VCaP (cell line): Measurements from ENCODE around the gene GAGE12J.
"Not testable (repeated sequence)": the region's sequence is repeated elsewhere in the genome, so short reads cannot be mapped to it uniquely, and the experiment has no call there.

Experiments
- H3K27ac ChIP-seq: fragments of 450-650 bp; 2 replicates; pipeline ENCODE4 v1.5.1; 2017
- TF ChIP-seq, protein P1 (sequence below): fragments of 450-650 bp; conservative IDR thresholded peaks from 2 replicates; pipeline ENCODE4 v1.5.1; 2017; ENCODE audit warnings: mild to moderate bottlenecking, moderate library complexity

GAGE12J gene

GRCh38 chrX:49284212-49284611, 37.6 kb upstream of the GAGE12J start:
- TF ChIP-seq, protein P1, sequence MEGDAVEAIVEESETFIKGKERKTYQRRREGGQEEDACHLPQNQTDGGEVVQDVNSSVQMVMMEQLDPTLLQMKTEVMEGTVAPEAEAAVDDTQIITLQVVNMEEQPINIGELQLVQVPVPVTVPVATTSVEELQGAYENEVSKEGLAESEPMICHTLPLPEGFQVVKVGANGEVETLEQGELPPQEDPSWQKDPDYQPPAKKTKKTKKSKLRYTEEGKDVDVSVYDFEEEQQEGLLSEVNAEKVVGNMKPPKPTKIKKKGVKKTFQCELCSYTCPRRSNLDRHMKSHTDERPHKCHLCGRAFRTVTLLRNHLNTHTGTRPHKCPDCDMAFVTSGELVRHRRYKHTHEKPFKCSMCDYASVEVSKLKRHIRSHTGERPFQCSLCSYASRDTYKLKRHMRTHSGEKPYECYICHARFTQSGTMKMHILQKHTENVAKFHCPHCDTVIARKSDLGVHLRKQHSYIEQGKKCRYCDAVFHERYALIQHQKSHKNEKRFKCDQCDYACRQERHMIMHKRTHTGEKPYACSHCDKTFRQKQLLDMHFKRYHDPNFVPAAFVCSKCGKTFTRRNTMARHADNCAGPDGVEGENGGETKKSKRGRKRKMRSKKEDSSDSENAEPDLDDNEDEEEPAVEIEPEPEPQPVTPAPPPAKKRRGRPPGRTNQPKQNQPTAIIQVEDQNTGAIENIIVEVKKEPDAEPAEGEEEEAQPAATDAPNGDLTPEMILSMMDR, result no peak
- no peak overlapping the region for H3K27ac ChIP-seq

GRCh38 chrX:49286136-49286535, 35.7 kb upstream of the GAGE12J start:
- TF ChIP-seq, protein P1, result no peak
- H3K27ac ChIP-seq, result no peak overlapping the region

- TF ChIP-seq, protein P1, result no peak
- no peak overlapping the region for H3K27ac ChIP-seq
Observed at GRCh38 chrX:49286581-49286980, 35.3 kb upstream of the GAGE12J start.

DNA sequence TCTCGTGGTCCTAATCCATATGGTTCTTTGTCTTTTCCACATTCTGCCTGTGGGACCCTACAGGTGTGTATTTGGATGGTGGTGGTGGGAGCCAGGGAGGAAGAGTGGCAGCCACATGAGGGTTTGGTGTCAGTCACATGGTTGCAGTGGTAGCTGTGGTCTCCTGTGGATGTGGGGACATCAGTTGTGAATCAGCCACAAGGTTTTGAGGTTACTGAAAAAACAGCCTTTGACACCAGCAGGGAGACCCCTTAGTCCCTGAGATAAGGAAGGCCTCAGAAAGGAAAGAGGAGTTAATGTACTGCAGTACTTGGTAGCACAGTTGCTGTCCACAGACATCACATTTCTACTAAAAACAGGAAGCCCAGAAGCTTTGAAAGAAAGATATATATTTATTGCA, 34.2 kb upstream of the GAGE12J start:
- TF ChIP-seq, protein P1, result no peak
- no peak overlapping the region for H3K27ac ChIP-seq

GRCh38 chrX:49290215-49290614, 31.6 kb upstream of the GAGE12J start:
- no peak overlapping the region for H3K27ac ChIP-seq
- TF ChIP-seq, protein P1, result no peak

GRCh38 chrX:49291615-49292337, 30.1 kb upstream of the GAGE12J start:
- TF ChIP-seq, protein P1, result peak; percentile 57

DNA sequence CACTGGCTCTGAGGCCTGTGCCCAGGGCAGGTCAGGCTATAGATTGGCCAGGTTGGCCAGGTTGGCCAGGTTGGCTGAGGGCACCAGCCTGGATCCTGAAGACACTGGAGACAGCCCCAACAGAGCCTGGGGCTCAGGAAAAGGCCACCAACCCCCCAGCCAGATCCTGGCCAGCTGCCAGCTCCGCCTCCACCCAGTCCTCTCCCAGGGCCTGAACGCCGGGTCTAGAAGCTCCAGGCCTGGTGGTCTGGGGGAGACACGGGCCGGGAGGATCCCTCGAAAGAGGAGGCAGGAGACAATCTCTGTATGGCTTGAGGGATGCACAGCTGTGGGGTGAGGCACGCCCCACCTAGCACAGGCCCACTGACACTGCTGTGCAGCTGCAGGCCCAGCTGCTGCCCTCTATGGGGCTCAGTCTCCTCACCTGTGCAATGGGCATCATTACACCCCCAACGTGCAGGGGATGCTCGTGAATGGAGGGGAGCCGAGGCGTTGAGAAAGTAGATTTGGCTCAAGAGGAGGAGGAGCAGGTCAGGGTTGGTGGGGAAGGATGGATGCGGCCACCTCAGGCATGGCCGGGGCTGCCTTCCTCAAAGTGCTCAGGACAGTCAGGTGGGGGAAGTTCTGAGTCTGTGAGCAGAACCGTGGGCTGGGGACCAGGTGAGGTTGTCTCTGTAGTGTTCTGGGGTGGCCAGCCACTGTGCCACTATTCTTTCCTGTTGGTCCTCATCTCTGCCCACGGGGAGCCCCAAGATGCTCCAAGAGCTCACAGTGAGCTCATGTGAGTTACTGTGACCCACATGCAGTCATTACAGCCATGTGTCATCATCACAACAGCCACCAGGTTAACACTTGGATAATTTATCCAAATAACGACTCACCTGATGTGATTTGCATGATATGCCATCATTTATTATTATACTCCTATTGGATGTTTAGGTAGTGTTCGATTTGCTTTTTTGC, 29.2 kb upstream of the GAGE12J start:
- TF ChIP-seq, protein P1, result no peak
- no peak overlapping the region for H3K27ac ChIP-seq

More at GRCh38 chrX:49291615-49292337, 30.1 kb upstream of the GAGE12J start:
- no peak overlapping the region for H3K27ac ChIP-seq

- H3K27ac ChIP-seq, result not testable (repeated sequence)
Observed at GRCh38 chrX:49299293-49299692, 22.5 kb upstream of the GAGE12J start.
